IPS-15b (cell line): Measurements from ENCODE around the gene CLMP.
A peak's percentile ranks its signal among the peaks of the same experiment; 100 is the strongest.

Experiments used
- H3K27me3 ChIP-seq: one replicate; pipeline ENCODE4 v1.6.1; 2013; ENCODE audit warnings: low read length; ENCODE audit not compliant: control insufficient read depth, insufficient read depth
- H3K36me3 ChIP-seq: one replicate; pipeline ENCODE4 v1.6.1; 2013; ENCODE audit warnings: low read length; ENCODE audit not compliant: control insufficient read depth, insufficient read depth
- H3K4me1 ChIP-seq: one replicate; pipeline ENCODE4 v1.6.1; 2013; ENCODE audit warnings: mild to moderate bottlenecking, low read length; ENCODE audit not compliant: control insufficient read depth, insufficient read depth
- H3K4me3 ChIP-seq: one replicate; pipeline ENCODE4 v1.5.1; 2013; ENCODE audit warnings: low read depth, low read length
- H3K9ac ChIP-seq: one replicate; pipeline ENCODE4 v1.6.1; 2013; ENCODE audit warnings: low read depth, mild to moderate bottlenecking, low read length
- H3K9me3 ChIP-seq: one replicate; pipeline ENCODE4 v1.6.1; 2013; ENCODE audit warnings: mild to moderate bottlenecking, low read length; ENCODE audit not compliant: control insufficient read depth, insufficient read depth

The CLMP gene, protein sequence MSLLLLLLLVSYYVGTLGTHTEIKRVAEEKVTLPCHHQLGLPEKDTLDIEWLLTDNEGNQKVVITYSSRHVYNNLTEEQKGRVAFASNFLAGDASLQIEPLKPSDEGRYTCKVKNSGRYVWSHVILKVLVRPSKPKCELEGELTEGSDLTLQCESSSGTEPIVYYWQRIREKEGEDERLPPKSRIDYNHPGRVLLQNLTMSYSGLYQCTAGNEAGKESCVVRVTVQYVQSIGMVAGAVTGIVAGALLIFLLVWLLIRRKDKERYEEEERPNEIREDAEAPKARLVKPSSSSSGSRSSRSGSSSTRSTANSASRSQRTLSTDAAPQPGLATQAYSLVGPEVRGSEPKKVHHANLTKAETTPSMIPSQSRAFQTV

DNA sequence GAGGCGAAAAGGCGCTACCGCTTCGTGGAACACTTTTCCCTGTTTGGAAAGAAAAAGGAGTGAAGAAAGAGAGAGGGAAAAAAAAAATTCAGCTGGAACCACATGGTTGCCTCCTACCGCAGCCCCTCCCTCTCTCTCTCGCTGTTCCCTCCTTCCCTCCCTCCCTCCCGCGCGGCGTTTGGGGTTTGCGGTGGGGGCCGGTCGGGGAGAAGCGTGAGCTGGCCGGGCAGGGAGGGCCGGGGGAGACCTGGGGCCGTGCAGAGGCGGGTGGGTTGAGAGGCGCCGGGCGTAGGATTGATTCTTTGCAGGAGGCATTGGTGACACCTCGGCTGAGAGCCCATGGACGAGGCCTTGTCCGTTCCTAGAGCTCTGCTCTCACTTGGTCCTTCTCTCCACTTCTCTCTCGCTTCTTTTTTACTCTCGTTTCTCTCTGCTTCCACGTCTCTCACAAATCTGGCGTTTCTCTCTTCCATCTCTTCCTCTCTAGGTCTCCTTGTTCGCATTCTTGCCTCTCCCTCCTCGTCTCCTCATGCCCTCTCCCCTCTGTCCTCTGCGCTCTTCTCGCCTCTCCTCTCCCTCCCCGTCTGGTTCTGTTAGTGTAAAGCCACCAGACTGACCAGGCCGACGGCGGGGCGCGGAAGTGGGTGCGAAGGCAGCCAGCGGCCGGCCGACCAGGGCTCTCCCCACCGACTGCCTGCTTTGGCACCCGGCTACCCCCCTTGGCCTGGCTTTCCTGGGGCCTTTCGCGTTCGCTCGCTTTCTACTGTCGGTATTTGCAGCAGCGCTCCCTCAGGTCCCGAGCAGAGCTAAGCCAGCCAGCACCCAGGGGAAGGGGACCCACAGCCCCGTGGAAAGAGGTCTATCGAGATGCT lies at the start of gene CLMP:
Gene CLMP (minus strand): TSS at position 61 of the 872 bp plus-strand sequence. CDS start 308 bp downstream, outside the sequence.
- Histone ChIP-seq H3K9ac (peak within 1 kb of the TSS; percentile 66), H3K4me3 (peak within 1 kb of the TSS; percentile 70), H3K27me3 (peaks cover 18% of the 10 kb centered on the region)

DNA sequence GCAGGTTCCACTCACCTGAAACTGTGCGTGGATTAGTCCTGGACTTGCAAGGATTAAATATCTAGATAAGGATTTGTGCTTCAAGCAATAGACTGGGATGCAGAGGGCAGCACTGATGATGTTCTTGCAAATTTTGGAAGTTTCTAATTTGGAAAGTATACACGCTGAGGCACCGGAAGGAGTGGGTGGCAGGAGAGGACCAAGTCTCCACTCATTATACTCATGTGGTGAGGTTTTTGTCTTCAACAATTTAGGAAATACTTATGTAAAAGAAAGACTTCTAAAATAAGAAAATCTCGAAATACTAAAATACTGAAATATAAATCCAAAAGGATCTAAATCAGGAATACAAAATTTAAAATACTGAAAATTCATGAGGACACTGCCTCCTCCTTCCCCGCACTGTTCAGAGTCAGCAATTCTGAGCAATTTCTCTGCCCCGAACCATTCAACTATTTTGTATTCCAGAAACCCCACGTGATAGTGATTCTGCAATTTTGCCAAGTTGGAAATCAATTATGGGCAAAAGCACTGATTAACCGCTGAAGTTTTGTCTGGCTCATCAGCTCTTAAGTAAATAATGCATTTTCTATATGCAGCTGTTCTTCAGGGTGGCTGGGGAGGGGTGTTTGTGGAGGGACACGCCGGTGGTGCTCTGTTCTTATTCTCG lies 47.0 kb upstream of the CLMP start:
- H3K27me3 ChIP-seq = no peaks in the 10 kb centered on the region
- no peak overlapping the region for H3K9ac ChIP-seq
- no peaks in the 10 kb centered on the region for H3K9me3 ChIP-seq
- no peak overlapping the region for H3K4me3 ChIP-seq
- H3K36me3 ChIP-seq = no peaks in the 10 kb centered on the region
- H3K4me1 ChIP-seq = peaks cover 8% of the 10 kb centered on the region

More for the DNA sequence above, at the start of gene CLMP:
- Histone ChIP-seq H3K4me1 (peaks cover 14% of the 10 kb centered on the region), H3K36me3 (no peaks in the 10 kb centered on the region), H3K9me3 (no peaks in the 10 kb centered on the region)

DNA sequence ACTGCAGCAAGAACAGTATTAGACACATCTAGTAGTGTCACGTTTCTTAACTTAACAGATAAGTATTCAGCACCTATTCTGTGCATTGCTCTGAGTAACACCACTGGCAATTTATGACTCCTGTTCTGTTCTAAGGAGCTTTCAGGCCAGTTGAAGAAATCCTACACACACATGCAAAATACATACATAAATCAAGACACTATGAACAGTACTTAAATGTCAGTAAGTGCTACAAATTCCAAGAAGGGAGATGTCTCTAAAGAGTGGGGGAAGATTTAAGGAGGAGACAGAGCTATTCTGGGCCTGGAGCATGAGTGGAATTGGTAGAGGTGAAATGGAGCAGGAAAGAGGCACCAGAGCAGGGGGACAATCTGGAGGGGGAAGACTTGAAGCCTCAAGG lies 46.2 kb upstream of the CLMP start:
- Histone ChIP-seq H3K9me3 (no peaks in the 10 kb centered on the region), H3K4me1 (peaks cover 8% of the 10 kb centered on the region), H3K36me3 (no peaks in the 10 kb centered on the region), H3K9ac (no peak overlapping the region), H3K4me3 (no peak overlapping the region), H3K27me3 (no peaks in the 10 kb centered on the region)

DNA sequence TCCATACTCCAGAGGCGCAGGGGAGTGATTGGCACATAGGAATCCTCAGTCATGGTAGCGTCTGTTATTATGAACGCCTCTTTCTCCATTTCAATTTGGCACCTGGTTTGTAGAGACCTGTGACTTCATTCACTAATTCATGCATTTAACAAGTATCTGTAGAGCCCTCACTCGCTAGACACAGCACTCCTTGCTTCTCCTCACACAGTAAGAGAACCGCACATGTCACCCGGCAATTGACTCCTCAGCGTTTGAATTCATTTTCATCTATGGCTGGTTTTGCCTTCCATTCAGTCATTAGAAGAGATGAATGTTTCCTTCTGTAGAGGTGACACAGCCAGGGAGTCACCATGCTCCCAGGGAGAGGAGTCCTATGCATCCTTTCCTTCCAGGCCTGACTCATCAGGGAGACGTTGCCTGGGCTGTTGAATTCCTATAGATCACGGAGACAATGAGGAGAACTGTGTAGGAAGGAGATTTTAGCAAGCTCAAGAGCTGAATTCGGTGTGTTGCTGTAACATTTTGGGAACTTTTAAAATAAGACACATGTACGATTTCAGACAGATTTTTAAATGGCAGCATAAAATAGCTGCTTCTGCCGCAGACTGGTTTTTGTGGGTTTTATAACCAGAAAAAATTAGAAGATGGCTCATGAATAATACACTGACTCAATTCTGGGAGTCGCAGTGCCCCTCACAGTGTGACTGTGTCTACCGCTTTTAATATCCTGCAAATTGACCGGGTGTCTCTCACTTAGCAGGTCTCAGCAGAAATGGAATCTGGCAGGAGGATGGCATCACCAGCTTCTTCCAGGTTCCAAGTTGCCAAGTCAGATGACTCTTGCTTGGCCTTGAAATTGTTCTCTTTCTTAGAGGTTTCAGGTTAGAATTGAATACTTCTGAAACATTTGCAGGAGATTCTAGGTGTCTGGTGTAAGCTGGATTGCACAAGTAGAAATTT lies 44.4 kb upstream of the CLMP start:
- no peaks in the 10 kb centered on the region for H3K9me3 ChIP-seq
- H3K27me3 ChIP-seq = no peaks in the 10 kb centered on the region
- no peak overlapping the region for H3K4me3 ChIP-seq
- no peaks in the 10 kb centered on the region for H3K36me3 ChIP-seq
- H3K9ac ChIP-seq = no peak overlapping the region
- H3K4me1 ChIP-seq = peaks cover 8% of the 10 kb centered on the region

DNA sequence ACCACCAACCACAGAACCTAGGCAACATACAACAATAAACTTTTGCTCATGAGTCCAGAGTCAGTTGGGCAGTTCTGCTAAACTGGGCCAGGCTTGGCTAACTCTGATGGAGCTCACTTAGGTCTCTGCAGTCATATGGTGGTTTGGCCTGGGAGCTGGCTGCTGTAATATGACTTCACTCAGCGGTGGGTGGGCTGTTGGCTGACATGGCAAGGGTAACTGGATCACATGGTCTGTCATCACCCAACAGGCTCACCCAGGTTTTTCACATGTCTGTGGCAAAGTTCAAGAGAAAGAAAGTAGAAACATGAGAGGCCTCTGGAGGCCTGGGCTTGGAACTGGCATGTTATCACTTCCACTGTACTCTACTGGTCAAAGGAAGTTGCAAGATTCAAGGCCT lies 43.2 kb upstream of the CLMP start:
- Histone ChIP-seq H3K9me3 (no peaks in the 10 kb centered on the region), H3K27me3 (no peaks in the 10 kb centered on the region), H3K4me1 (no peaks in the 10 kb centered on the region), H3K4me3 (no peak overlapping the region), H3K9ac (no peak overlapping the region), H3K36me3 (no peaks in the 10 kb centered on the region)

DNA sequence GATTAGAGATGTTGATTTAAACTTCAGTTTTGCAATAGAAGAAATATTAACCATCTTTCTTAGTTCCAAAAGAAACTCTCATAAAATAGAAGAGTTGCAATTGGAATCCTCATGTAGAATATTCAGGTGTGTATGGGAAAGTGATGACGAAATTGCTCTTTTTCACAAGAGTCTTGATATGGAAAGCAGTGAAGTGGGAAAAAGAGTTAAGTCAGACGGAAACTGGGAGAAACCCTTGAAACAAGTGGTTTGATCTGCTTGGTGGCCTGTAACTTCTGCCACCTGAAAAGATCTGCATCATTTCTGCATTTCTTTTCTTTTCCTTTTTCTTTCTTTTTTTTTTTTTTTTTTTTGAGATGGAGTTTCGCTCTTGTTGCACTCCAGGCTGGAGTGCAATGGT lies 41.8 kb upstream of the CLMP start:
- Histone ChIP-seq H3K4me3 (no peak overlapping the region), H3K9ac (no peak overlapping the region), H3K9me3 (no peaks in the 10 kb centered on the region), H3K4me1 (no peaks in the 10 kb centered on the region), H3K27me3 (no peaks in the 10 kb centered on the region), H3K36me3 (no peaks in the 10 kb centered on the region)

DNA sequence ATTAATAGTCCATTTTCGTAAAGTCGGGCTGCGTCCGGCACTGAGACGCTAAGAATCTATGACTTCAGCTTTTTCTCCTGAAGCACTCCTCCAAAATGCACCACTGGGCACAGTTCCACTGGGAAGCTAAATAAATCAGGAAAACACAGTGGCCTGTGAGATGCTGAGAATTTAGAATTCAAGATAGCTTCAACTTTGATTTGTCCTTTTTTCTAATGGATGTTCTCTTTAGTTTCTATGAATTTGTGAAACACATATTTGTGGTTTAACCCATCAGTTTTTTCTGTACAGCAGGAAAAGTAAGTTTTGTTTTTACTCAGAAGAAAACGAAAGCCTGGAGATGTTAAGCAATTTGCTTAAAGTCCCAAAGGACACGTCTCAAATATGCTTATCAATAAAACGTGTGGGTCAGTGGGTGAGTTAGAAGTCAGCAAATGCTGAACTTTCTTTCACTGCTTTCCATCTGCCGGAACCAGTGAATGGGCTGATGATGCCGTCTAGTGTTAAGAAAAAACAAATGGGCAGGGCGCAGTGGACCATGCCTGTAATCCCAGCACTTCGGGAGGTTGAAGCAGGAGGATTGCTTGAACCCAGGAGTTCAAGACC lies 40.7 kb upstream of the CLMP start:
- H3K4me1 ChIP-seq = no peaks in the 10 kb centered on the region
- H3K4me3 ChIP-seq = no peak overlapping the region
- H3K9me3 ChIP-seq = no peaks in the 10 kb centered on the region
- H3K36me3 ChIP-seq = no peaks in the 10 kb centered on the region
- no peak overlapping the region for H3K9ac ChIP-seq
- no peaks in the 10 kb centered on the region for H3K27me3 ChIP-seq

DNA sequence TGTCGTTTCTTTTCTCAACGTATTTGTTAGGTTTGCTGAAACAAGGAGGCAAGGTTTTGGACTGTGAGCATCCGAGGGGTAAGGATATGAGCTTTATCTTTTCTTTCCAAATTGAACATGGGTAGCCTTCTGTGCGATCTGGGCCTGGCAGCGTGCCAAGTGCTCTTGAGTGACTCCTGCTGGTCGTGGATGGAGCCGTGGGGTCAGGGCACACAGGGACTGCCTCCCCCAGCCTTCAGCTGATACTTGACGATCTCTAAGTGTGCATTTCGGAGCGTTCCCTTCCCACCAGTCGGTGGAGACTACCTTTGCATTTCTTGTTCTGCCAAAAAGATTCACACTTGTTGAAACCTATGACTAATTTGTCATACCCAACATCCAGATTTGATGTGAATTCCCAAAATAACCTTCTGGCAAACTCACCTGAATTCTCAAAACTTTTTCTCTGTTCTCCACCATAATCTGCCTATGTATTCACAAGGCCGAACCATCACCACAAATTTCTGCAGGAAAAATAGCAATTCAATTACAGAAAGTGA lies 40.1 kb upstream of the CLMP start:
- Histone ChIP-seq H3K9me3 (no peaks in the 10 kb centered on the region), H3K27me3 (no peaks in the 10 kb centered on the region), H3K9ac (no peak overlapping the region), H3K4me1 (no peaks in the 10 kb centered on the region), H3K4me3 (no peak overlapping the region), H3K36me3 (no peaks in the 10 kb centered on the region)

DNA sequence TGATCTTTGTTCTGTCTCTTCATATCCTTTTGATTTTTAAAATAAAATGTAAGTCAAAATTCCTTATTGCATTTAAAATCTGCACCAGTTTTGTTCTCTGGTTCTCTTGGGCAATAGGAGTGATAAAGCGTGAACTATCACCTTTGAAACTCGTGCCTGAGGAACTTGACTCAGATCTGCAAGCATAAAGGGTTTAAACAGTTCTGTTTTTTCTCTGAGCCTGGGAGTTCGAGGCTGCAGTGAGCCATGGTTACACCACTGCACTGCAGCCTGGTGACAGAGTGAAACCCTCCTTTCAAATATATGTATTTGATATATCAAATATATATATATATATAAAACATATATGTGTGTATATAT lies 38.9 kb upstream of the CLMP start:
- no peaks in the 10 kb centered on the region for H3K36me3 ChIP-seq

DNA sequence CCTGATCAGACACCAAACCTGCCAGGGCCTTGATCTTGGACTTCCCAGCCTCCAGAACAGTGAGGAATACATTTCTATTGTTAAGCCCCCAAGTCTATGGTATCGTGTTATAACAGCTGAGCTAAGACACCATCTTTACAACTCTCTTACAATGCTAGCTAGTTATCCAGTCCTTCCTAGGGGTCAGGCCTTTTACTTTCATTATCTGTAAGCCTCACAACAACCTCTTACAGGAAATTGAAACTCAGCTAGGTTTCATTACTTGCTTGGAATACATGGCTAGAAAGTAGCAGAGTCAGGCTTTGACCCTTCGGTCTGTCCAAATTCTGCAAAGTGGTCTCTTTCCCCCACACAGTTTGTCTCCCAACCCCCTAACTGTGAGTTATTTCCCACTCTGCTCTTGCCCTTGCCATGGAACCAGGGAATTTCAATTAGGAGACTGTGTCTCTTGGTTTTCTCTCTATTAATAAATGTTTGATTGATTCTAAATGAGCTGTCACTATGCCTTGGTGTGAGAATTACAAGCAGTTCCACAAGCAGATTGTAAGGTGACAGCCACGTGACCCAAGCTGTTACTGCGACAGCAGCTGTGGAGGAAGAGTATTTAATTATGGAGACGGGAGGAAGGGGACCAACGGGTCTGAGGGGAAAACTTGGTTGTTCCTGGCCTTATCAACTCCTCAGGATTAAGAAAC lies 38.4 kb upstream of the CLMP start:
- H3K4me1 ChIP-seq = no peaks in the 10 kb centered on the region
- H3K27me3 ChIP-seq = no peaks in the 10 kb centered on the region
- H3K4me3 ChIP-seq = no peak overlapping the region
- no peak overlapping the region for H3K9ac ChIP-seq
- no peaks in the 10 kb centered on the region for H3K36me3 ChIP-seq
- no peaks in the 10 kb centered on the region for H3K9me3 ChIP-seq

More for the DNA sequence above, 38.9 kb upstream of the CLMP start:
- no peaks in the 10 kb centered on the region for H3K9me3 ChIP-seq
- no peak overlapping the region for H3K4me3 ChIP-seq
- H3K4me1 ChIP-seq = no peaks in the 10 kb centered on the region
- H3K9ac ChIP-seq = no peak overlapping the region
- no peaks in the 10 kb centered on the region for H3K27me3 ChIP-seq
